Liver (tissue), 9 donors: ENCODE results near the gene TMEM145. TPM values are rescaled to one million over a fixed set of nuclear protein-coding genes. Genes with fewer than 3 reads are reported as not detected.

Experiments
- DNase-seq: peaks from one replicate; pipeline ENCODE4 v3.0.0-alpha.2; 2017; ENCODE audit warnings: low spot score
- H3K27ac ChIP-seq, 2 donors: one replicate each; pipeline ENCODE4 v1.7.0; 2013; ENCODE audit warnings: inconsistent platforms in 2 of 2, low read length in 2 of 2, control low read depth in 1 of 2, low read depth in 1 of 2, mild to moderate bottlenecking in 1 of 2
- H3K27me3 ChIP-seq, 4 donors: one replicate each; pipeline versions ENCODE4 v1.6.1 to v1.7.0; 2013; ENCODE audit warnings: low read length in 3 of 4, inconsistent platforms in 1 of 4, mild to moderate bottlenecking in 1 of 4, moderate library complexity in 1 of 4; ENCODE audit not compliant: control insufficient read depth in 4 of 4, insufficient read depth in 4 of 4
- H3K36me3 ChIP-seq, 4 donors: one replicate each; pipeline versions ENCODE4 v1.6.1 to v1.7.0; 2013; ENCODE audit warnings: low read length in 3 of 4, mild to moderate bottlenecking in 3 of 4, low read depth in 1 of 4, moderate library complexity in 1 of 4; ENCODE audit not compliant: control insufficient read depth in 4 of 4, insufficient read depth in 3 of 4
- H3K4me1 ChIP-seq, 4 donors: one replicate each; pipeline versions ENCODE4 v1.6.1 to v1.7.0; 2013; ENCODE audit warnings: low read length in 3 of 4, mild to moderate bottlenecking in 3 of 4, moderate library complexity in 1 of 4; ENCODE audit not compliant: control insufficient read depth in 4 of 4, insufficient read depth in 4 of 4
- H3K4me3 ChIP-seq, 3 donors: one replicate each; pipeline versions ENCODE4 v1.6.1 to v1.7.0; 2013; ENCODE audit warnings: low read length in 3 of 3, control low read depth in 1 of 3, low read depth in 1 of 3, mild to moderate bottlenecking in 1 of 3
- H3K9ac ChIP-seq, 2 donors: one replicate each; pipeline ENCODE4 v1.7.0; 2013; ENCODE audit warnings: low read length in 2 of 2, mild to moderate bottlenecking in 2 of 2, moderate library complexity in 2 of 2, control low read depth in 1 of 2, low read depth in 1 of 2
- H3K9me3 ChIP-seq, 4 donors: one replicate each; pipeline versions ENCODE4 v1.6.1 to v1.7.0; 2013; ENCODE audit warnings: low read length in 3 of 4; ENCODE audit not compliant: control insufficient read depth in 4 of 4
- ATF3 ChIP-seq: IDR thresholded peaks from 2 replicates; pipeline ENCODE4 v1.6.1; 2016; ENCODE audit warnings: antibody characterized with exemption
- EGR1 ChIP-seq, 2 donors: IDR thresholded peaks; 2 replicates each; pipeline ENCODE4 v1.6.1; 2016 to 2018; ENCODE audit warnings: antibody characterized with exemption in 2 of 2, low read depth in 2 of 2
- FOXA1 ChIP-seq: IDR thresholded peaks from 2 replicates; pipeline ENCODE4 v1.6.1; 2016; ENCODE audit warnings: antibody characterized with exemption
- FOXA2 ChIP-seq: IDR thresholded peaks from 2 replicates; pipeline ENCODE4 v1.6.1; 2016; ENCODE audit warnings: antibody characterized with exemption
- HNF4A ChIP-seq, 2 donors: conservative IDR thresholded peaks; 2 replicates each; pipeline ENCODE4 v1.6.1; 2016; ENCODE audit warnings: antibody characterized with exemption in 2 of 2, mild to moderate bottlenecking in 2 of 2
- HNF4G ChIP-seq: IDR thresholded peaks from 2 replicates; pipeline ENCODE4 v1.6.1; 2016; ENCODE audit warnings: antibody characterized with exemption
- JUND ChIP-seq, 2 donors: IDR thresholded peaks; 2 replicates each; pipeline ENCODE4 v1.6.1; 2016; ENCODE audit warnings: antibody characterized with exemption in 2 of 2
- NR2F2 ChIP-seq: IDR thresholded peaks from 2 replicates; pipeline ENCODE4 v1.6.1; 2016; ENCODE audit warnings: antibody characterized with exemption
- RAD21 ChIP-seq, 2 donors: IDR thresholded peaks; 2 replicates each; pipeline ENCODE4 v1.6.1; 2016; ENCODE audit warnings: antibody characterized with exemption in 2 of 2, mild to moderate bottlenecking in 2 of 2
- RXRA ChIP-seq, 2 donors: IDR thresholded peaks; 2 replicates each; pipeline ENCODE4 v1.6.1; 2017 to 2018; ENCODE audit warnings: antibody characterized with exemption in 2 of 2, mild to moderate bottlenecking in 1 of 2
- SP1 ChIP-seq: IDR thresholded peaks from 2 replicates; pipeline ENCODE4 v1.6.1; 2018; ENCODE audit warnings: antibody characterized with exemption, mild to moderate bottlenecking
- TAF1 ChIP-seq: conservative IDR thresholded peaks from 2 replicates; pipeline ENCODE4 v1.6.1; 2016; ENCODE audit warnings: antibody characterized with exemption, mild to moderate bottlenecking
- YY1 ChIP-seq: IDR thresholded peaks from 2 replicates; pipeline ENCODE4 v1.6.1; 2016; ENCODE audit warnings: antibody characterized with exemption, mild to moderate bottlenecking
- WGBS: extraction: QIAGEN DNeasy Blood & Tissue Kit; methylation state at CpG from one replicate; pipeline ENCODE4 v1.1.7; 2013; 5-methylcytosine and 5-hydroxymethylcytosine counted together
- polyA plus RNA-seq, 2 donors: library from polyadenylated mRNA; stranded (reverse) in 1 of 2; unstranded in 1 of 2; fragments of 200-250 nt in 1 of 2; fragments of >200 nt in 1 of 2; fragmentation: Nextera tagmentation in 1 of 2; extraction: Ambion mirVana in 1 of 2; gene quantifications; one replicate each; pipeline versions ENCODE4 v1.2.1 to v1.2.3, GENCODE V29; 2013 to 2015
- total RNA-seq, 2 donors: library from RNA; depleted of rRNA; stranded (reverse); fragments of >200 nt; gene quantifications; one replicate each; pipeline ENCODE4 v1.2.3, GENCODE V29; 2014
- TF ChIP-seq, protein P1 (sequence below): IDR thresholded peaks from 2 replicates; pipeline ENCODE4 v1.6.1; 2016; ENCODE audit warnings: antibody characterized with exemption, mild to moderate bottlenecking
- TF ChIP-seq, protein P2 (sequence below): IDR thresholded peaks from 2 replicates; pipeline ENCODE4 v1.6.1; 2016; ENCODE audit warnings: antibody characterized with exemption
- TF ChIP-seq, protein P3 (sequence below): IDR thresholded peaks from 2 replicates; pipeline ENCODE4 v1.6.1; 2016; ENCODE audit warnings: antibody characterized with exemption
- donor health status: healthy.
- donor health status: healthy.
- donor health status: healthy.
- donor health status: healthy.
- donor health status: healthy.

The TMEM145 gene
- total and polyA plus RNA-seq, 4 donors: 0.02 to 0.08 TPM; not detected in 2

DNA sequence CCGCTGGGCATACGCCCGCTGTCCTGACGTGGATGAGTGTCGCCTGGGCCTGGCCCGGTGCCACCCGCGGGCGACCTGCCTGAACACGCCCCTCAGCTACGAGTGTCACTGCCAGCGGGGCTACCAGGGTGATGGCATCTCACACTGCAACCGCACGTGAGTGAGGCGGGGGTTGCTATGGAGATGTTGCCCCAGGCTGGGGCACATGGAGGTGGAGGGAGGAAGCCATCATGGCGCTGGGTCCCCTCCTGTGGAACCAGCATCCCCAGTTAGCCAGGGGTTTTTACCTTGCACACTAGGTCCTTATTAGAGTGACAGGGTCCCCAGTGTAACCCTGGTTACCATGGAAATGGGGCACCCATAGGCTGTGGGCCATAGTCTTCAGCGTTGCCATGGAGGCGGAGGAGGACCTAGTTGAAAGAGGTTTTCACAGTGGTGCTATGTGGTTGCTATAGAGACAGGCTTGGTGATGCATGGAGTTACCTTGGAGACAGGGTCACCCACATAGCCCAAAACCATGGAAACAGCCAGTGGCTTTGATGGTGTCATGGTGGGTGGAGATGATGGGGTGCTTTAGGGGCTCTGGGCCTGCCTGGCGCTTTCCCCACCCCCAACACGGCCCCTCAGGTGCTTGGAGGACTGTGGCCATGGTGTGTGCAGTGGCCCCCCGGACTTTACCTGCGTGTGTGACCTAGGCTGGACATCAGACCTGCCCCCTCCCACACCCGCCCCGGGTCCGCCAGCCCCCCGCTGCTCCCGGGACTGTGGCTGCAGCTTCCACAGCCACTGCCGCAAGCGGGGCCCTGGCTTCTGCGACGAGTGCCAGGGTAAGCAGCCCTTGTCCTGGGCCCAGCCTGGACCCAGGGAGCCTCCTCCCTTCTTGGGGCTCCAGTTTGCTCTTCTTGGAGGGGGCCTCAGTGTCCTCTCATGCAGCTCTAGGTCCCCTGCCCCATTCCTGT lies 39.5 kb downstream of the TMEM145 start:
- 93% methylated on average over 31 of the region's 31 CpGs for WGBS
- no peak overlapping the region for H3K27ac ChIP-seq
- no peak overlapping the region for H3K4me3 ChIP-seq
- H3K9me3 ChIP-seq: no peaks in the 10 kb centered on the region
- no peak for DNase-seq
- H3K9ac ChIP-seq: no peak overlapping the region
- TF ChIP-seq, protein P1, sequence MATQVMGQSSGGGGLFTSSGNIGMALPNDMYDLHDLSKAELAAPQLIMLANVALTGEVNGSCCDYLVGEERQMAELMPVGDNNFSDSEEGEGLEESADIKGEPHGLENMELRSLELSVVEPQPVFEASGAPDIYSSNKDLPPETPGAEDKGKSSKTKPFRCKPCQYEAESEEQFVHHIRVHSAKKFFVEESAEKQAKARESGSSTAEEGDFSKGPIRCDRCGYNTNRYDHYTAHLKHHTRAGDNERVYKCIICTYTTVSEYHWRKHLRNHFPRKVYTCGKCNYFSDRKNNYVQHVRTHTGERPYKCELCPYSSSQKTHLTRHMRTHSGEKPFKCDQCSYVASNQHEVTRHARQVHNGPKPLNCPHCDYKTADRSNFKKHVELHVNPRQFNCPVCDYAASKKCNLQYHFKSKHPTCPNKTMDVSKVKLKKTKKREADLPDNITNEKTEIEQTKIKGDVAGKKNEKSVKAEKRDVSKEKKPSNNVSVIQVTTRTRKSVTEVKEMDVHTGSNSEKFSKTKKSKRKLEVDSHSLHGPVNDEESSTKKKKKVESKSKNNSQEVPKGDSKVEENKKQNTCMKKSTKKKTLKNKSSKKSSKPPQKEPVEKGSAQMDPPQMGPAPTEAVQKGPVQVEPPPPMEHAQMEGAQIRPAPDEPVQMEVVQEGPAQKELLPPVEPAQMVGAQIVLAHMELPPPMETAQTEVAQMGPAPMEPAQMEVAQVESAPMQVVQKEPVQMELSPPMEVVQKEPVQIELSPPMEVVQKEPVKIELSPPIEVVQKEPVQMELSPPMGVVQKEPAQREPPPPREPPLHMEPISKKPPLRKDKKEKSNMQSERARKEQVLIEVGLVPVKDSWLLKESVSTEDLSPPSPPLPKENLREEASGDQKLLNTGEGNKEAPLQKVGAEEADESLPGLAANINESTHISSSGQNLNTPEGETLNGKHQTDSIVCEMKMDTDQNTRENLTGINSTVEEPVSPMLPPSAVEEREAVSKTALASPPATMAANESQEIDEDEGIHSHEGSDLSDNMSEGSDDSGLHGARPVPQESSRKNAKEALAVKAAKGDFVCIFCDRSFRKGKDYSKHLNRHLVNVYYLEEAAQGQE: no peak
- no peak for TF ChIP-seq ATF3
- TF ChIP-seq HNF4A (conservative IDR thresholded peaks at IDR 0.05): no peak
- no peaks in the 10 kb centered on the region for H3K27me3 ChIP-seq
- no peaks in the 10 kb centered on the region for H3K4me1 ChIP-seq
- peaks cover 0 to 41% (median 6%) of the 10 kb centered on the region in 4 donors for H3K36me3 ChIP-seq

DNA sequence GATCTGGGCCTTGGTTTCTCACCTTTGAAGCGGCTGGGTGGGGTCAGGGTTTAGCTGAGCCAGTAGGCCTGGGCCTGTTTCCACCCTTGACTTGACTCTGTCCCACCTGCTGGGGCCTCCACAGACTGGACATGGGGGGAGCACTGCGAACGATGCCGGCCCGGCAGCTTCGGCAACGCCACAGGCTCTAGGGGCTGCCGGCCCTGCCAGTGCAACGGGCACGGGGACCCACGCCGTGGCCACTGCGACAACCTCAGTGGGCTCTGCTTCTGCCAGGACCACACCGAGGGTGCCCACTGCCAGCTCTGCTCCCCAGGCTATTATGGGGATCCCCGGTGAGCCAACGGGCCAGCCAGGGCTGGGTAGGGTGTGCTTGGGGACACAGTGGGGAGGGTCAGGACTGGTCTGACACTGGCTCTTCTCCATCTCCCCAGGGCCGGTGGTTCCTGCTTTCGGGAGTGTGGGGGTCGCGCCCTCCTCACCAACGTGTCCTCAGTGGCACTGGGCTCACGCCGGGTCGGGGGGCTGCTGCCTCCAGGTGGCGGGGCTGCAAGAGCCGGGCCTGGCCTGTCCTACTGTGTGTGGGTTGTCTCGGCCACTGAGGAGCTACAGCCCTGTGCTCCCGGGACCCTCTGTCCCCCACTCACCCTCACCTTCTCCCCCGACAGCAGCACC lies 40.4 kb downstream of the TMEM145 start:
- Histone ChIP-seq H3K4me3 (no peak overlapping the region), H3K36me3 (peaks cover 0 to 42% (median 7%) of the 10 kb centered on the region in 4 donors), H3K27me3 (no peaks in the 10 kb centered on the region), H3K27ac (no peak overlapping the region), H3K4me1 (no peaks in the 10 kb centered on the region), H3K9ac (no peak overlapping the region), H3K9me3 (no peaks in the 10 kb centered on the region)
- no peak for TF ChIP-seq NR2F2
- TF ChIP-seq ATF3: no peak
- WGBS: 97% methylated on average over 29 of the region's 29 CpGs
- no peak for DNase-seq

- 98% methylated on average over 12 of the region's 12 CpGs for WGBS
- peaks cover 0 to 44% (median 6%) of the 10 kb centered on the region in 4 donors for H3K36me3 ChIP-seq
- no peak overlapping the region for H3K27ac ChIP-seq
- no peaks in the 10 kb centered on the region for H3K27me3 ChIP-seq
- H3K9me3 ChIP-seq: no peaks in the 10 kb centered on the region
- H3K9ac ChIP-seq: no peak overlapping the region
- DNase-seq: no peak
- H3K4me3 ChIP-seq: no peak overlapping the region
- H3K4me1 ChIP-seq: no peaks in the 10 kb centered on the region
- no peak for TF ChIP-seq JUND (IDR thresholded peaks at IDR 0.05)
- TF ChIP-seq TAF1: no peak
- TF ChIP-seq, protein P1: no peak
- TF ChIP-seq RXRA (IDR thresholded peaks at IDR 0.05): no peak
- TF ChIP-seq FOXA1: no peak
- no peak for TF ChIP-seq YY1
- TF ChIP-seq FOXA2: no peak
- no peak for TF ChIP-seq SP1
- no peak for TF ChIP-seq RAD21 (IDR thresholded peaks at IDR 0.05)
- TF ChIP-seq EGR1 (IDR thresholded peaks at IDR 0.05; ENCODE audit: low read depth in 2 of 2): no peak
- no peak for TF ChIP-seq HNF4A (conservative IDR thresholded peaks at IDR 0.05)
- TF ChIP-seq, protein P2, sequence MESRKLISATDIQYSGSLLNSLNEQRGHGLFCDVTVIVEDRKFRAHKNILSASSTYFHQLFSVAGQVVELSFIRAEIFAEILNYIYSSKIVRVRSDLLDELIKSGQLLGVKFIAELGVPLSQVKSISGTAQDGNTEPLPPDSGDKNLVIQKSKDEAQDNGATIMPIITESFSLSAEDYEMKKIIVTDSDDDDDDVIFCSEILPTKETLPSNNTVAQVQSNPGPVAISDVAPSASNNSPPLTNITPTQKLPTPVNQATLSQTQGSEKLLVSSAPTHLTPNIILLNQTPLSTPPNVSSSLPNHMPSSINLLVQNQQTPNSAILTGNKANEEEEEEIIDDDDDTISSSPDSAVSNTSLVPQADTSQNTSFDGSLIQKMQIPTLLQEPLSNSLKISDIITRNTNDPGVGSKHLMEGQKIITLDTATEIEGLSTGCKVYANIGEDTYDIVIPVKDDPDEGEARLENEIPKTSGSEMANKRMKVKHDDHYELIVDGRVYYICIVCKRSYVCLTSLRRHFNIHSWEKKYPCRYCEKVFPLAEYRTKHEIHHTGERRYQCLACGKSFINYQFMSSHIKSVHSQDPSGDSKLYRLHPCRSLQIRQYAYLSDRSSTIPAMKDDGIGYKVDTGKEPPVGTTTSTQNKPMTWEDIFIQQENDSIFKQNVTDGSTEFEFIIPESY: no peak
- no peak for TF ChIP-seq HNF4G
- TF ChIP-seq, protein P3, sequence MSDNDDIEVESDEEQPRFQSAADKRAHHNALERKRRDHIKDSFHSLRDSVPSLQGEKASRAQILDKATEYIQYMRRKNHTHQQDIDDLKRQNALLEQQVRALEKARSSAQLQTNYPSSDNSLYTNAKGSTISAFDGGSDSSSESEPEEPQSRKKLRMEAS: no peak
- TF ChIP-seq NR2F2: no peak
Measured at GRCh38 chr19:42355896-42356295, 42.8 kb downstream of the TMEM145 start.
